ENCODE measurements around the gene SEC23A.
"Not testable (repeated sequence)": the region's sequence is repeated elsewhere in the genome, so short reads cannot be mapped to it uniquely, and the experiment has no call there.

Gene SEC23A

DNA sequence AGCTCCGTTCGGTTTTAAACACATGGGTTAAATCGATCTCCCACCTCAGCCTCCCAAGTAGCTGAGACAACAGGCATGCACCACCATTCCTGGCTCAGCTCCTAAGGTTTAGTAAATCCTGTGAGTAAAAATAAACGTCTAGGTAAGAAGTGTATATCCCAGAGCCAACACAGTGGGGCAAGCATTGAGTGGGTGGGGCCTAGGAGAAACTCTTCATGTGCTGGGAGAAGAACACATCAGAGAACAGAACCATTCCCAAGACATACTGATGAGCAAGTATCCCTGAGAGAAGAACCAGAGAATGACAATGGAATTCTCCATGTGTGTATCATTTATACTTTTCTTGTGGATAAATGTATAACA lies 86.3 kb downstream of the SEC23A start:
- TF ChIP-seq, protein P1, sequence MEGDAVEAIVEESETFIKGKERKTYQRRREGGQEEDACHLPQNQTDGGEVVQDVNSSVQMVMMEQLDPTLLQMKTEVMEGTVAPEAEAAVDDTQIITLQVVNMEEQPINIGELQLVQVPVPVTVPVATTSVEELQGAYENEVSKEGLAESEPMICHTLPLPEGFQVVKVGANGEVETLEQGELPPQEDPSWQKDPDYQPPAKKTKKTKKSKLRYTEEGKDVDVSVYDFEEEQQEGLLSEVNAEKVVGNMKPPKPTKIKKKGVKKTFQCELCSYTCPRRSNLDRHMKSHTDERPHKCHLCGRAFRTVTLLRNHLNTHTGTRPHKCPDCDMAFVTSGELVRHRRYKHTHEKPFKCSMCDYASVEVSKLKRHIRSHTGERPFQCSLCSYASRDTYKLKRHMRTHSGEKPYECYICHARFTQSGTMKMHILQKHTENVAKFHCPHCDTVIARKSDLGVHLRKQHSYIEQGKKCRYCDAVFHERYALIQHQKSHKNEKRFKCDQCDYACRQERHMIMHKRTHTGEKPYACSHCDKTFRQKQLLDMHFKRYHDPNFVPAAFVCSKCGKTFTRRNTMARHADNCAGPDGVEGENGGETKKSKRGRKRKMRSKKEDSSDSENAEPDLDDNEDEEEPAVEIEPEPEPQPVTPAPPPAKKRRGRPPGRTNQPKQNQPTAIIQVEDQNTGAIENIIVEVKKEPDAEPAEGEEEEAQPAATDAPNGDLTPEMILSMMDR (IDR thresholded peaks at IDR 0.05; ENCODE audit: low read depth, low read length): no peak
- in situ Hi-C loops (cut with HindIII; ENCODE audit: low sequenced_read_pairs): no loop called here
- H3K4me3 ChIP-seq (ENCODE audit: low read depth, low read length): no peak overlapping the region
- no peak for DNase-seq (ENCODE audit: low read depth, low spot score)

DNA sequence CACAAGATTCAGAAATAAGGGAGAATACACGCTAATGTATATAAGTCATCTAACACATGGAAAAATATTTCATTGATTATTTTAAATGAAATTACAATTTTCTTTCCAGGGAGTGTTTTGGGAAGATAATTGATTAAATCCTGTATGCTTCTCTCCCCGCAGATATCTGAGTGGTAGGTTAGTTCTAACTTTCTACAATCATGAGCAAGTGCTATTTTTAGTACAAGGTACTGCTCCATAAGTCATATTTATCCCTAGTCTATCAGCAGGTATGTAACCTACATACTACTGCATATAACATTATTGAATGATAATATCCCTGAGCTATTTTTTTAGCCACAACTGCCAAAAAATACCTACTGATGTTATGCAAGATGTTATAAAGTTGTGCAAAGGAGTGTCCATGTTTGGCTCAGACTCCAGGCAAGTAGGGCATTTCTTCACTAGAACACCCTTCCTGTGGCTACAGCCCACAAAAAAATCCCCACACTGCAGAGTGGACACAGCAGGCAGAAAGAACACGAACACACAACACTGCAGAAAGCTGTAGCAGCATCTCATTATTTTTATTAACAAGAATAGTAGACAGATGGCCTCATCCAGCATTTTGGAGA lies 87.0 kb downstream of the SEC23A start:
- in situ Hi-C loops (cut with HindIII; ENCODE audit: low sequenced_read_pairs): no loop called here
- TF ChIP-seq, protein P1 (IDR thresholded peaks at IDR 0.05; ENCODE audit: low read depth, low read length): no peak

DNA sequence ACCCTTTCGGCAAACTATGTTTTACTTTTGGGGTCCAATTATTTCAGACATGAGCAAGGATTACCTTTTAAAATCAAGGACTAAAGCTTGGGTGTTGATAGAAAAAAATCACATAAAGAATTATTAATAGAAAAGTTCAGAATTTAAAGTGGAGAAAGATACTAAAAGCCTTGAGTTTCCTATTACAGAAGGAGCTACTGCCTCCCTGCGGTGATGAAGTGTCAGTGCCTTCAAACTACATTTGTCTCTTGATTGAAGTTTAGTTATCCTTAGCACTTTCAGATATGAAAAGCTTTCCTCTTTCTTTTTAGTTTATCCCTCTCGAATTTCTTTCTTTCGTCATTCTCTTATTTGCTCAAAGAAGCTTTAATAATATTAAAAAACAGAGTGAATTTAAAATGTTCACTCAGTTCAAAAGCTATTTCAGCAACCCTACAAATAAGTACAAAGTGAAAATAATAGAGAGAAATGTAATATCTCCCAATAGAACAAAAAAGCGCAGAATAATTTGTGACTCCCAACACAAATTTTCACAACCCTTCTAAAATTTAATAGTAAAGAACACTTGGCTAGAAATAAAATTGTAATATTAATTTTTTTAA lies 87.6 kb downstream of the SEC23A start:
- no peak overlapping the region for H3K4me3 ChIP-seq (ENCODE audit: low read depth, low read length)
- in situ Hi-C loops (cut with HindIII; ENCODE audit: low sequenced_read_pairs): no loop called here
- DNase-seq (ENCODE audit: low read depth, low spot score): peak; percentile 58
- TF ChIP-seq, protein P1 (IDR thresholded peaks at IDR 0.05; ENCODE audit: low read depth, low read length): peak; percentile 85

More for the DNA sequence above, 87.0 kb downstream of the SEC23A start:
- DNase-seq (ENCODE audit: low read depth, low spot score): no peak
- no peak overlapping the region for H3K4me3 ChIP-seq (ENCODE audit: low read depth, low read length)

DNA sequence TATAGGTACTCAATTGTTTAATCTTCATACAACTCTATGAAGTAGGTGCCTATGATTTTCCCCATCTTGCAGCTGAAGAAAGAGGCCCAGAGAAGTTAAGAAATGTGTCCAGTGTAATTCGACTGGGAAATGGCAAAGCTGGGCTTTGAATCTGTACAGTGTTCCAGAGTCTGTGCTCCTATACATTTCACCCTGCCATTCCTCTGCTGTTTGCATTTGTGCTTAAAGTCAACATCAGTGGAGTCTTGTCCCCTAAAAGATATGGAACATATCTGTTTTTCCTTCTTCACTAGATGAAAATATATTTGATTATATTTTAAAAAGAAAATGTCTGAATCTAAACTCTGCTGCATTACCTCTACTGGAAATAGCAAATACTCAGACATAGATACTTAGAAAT lies 88.6 kb downstream of the SEC23A start:
- H3K4me3 ChIP-seq (ENCODE audit: low read depth, low read length): no peak overlapping the region
- DNase-seq (ENCODE audit: low read depth, low spot score): no peak
- TF ChIP-seq, protein P1 (IDR thresholded peaks at IDR 0.05; ENCODE audit: low read depth, low read length): no peak
- in situ Hi-C loops (cut with HindIII; ENCODE audit: low sequenced_read_pairs): no loop called here

DNA sequence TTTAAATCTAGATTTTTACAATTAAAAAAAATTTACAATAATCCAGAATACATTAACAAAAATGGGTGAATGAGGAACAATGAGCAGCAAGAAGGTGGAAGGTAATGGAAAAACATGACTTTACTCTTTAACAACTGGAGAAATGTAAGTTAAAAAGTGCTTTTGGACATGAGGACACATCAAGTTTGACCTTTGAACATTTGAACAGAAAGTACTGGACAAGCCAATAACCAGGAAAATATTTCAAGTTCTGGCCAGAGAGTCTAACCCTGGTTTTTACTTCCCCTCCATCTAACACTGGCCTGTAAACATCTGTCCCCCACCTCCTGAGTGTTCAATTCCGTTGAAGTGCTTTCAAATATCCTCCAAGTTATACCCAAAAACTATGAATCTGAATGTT lies 94.1 kb downstream of the SEC23A start:
- H3K4me3 ChIP-seq (ENCODE audit: low read depth, low read length); in situ Hi-C loops (cut with HindIII; ENCODE audit: low sequenced_read_pairs); DNase-seq (ENCODE audit: low read depth, low spot score): not testable (repeated sequence)

DNA sequence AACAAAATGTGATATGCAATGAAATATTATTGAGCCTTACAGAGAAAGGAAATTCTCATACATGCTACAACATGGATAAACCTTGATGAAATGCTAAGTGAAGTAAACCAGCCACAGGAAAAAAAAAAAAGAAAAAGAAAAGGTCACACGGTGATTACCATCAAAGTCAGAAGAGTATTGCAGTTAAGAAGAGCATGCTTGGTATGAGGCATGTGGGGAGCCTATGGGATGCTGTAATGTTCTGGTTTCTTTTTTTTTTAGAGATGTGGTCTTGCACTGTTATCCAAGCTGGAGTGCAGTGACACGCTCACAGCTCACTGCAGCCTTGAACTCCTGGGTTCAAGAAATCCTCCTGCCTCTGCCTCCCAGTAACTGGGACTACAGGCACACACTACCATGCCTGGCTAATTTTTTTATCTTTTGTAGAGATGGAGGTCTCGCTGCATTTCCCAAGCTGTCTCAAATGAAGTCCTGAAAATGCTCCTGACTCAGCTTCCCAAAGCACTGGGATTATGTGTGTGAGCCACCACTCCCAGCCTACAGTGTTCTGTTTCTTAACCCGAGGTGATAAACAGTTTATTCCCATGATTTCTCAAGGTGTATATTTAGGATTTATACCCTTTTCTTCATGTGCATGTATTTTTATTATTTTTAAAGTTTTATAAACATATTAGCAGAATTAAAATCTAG lies 96.2 kb downstream of the SEC23A start:
- H3K4me3 ChIP-seq (ENCODE audit: low read depth, low read length): no peak overlapping the region
- in situ Hi-C loops (cut with HindIII; ENCODE audit: low sequenced_read_pairs): no loop called here
- no peak for DNase-seq (ENCODE audit: low read depth, low spot score)
- TF ChIP-seq, protein P1 (IDR thresholded peaks at IDR 0.05; ENCODE audit: low read depth, low read length): no peak
